Adrenal gland (tissue), 5 donors: ENCODE measurements around the gene FAHD1.

Experiments used
- POLR2A ChIP-seq, 2 donors: fragments of 450-650 bp; IDR thresholded peaks; one replicate each; pipeline ENCODE4 v1.6.1; 2017; ENCODE audit warnings: antibody characterized with exemption in 2 of 2, mild to moderate bottlenecking in 2 of 2, moderate library complexity in 1 of 2
- TF ChIP-seq, protein P1 (sequence below), 6 experiments: fragments of 450-650 bp in 4 of 6; fragments of 200-600 bp in 2 of 6; sonication (generic) in 1 of 6; IDR thresholded peaks; 1 replicate in 5 of 6; 2 replicates in 1 of 6; pipeline versions ENCODE4 v1.5.1 to v1.8.0; 2016 to 2021; ENCODE audit warnings: antibody characterized with exemption in 6 of 6, mild to moderate bottlenecking in 2 of 6, moderate library complexity in 1 of 6
- donor health status: DM: no; HTN: no; CAD: no.

DNA sequence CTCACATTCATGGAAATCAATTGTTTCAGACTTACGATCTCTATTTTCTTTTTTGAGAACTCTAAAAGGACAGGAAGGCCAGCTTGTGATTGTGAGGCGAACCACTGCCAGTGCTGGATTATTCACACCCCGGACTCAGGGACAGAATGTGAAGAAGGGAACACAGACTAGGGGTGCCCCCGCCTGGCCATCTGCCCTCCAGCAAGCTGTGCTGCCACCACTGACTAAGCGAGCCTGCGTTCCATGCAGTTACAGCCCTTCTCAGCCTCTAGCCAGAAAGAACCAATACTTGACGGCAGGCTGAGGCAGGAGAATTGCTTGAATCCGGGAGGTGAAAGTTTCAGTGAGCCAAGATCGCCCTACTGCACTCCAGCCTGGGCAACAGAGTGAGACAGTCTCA is 3.2 kb upstream of the FAHD1 start:
- TF ChIP-seq, protein P1, sequence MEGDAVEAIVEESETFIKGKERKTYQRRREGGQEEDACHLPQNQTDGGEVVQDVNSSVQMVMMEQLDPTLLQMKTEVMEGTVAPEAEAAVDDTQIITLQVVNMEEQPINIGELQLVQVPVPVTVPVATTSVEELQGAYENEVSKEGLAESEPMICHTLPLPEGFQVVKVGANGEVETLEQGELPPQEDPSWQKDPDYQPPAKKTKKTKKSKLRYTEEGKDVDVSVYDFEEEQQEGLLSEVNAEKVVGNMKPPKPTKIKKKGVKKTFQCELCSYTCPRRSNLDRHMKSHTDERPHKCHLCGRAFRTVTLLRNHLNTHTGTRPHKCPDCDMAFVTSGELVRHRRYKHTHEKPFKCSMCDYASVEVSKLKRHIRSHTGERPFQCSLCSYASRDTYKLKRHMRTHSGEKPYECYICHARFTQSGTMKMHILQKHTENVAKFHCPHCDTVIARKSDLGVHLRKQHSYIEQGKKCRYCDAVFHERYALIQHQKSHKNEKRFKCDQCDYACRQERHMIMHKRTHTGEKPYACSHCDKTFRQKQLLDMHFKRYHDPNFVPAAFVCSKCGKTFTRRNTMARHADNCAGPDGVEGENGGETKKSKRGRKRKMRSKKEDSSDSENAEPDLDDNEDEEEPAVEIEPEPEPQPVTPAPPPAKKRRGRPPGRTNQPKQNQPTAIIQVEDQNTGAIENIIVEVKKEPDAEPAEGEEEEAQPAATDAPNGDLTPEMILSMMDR (IDR thresholded peaks at IDR 0.05) = peak in 5 of 6 experiments; percentile 28 to 42 (median 37)
- peak in 1 of 2 donors; percentile 55 for TF ChIP-seq POLR2A (IDR thresholded peaks at IDR 0.05)
